ENCODE data around the gene KLHL8.

KLHL8 gene

GRCh38 chr4:87209696-87210095, 10.7 kb downstream of the KLHL8 start:
- WGBS (ENCODE audit: insufficient coverage, insufficient read length): no CpG with 5 or more reads among the region's 6 CpGs
- no peak for DNase-seq (ENCODE audit: low read depth, low spot score)
- Histone ChIP-seq H3K27me3 (ENCODE audit: control insufficient read depth, insufficient read depth, low read length) (no peaks in the 10 kb centered on the region), H3K4me3 (ENCODE audit: low read length) (no peak overlapping the region), H3K36me3 (ENCODE audit: control insufficient read depth, insufficient read depth, low read length) (no peaks in the 10 kb centered on the region), H3K4me1 (ENCODE audit: control insufficient read depth, insufficient read depth, low read length) (no peaks in the 10 kb centered on the region), H3K9me3 (ENCODE audit: control insufficient read depth, insufficient read depth, low read length) (no peaks in the 10 kb centered on the region), H3K27ac (ENCODE audit: low read length) (no peak overlapping the region)

GRCh38 chr4:87209182-87209581, 11.2 kb downstream of the KLHL8 start:
- H3K9me3 ChIP-seq (ENCODE audit: control insufficient read depth, insufficient read depth, low read length): no peaks in the 10 kb centered on the region
- H3K4me1 ChIP-seq (ENCODE audit: control insufficient read depth, insufficient read depth, low read length): no peaks in the 10 kb centered on the region
- H3K4me3 ChIP-seq (ENCODE audit: low read length): no peak overlapping the region
- H3K27me3 ChIP-seq (ENCODE audit: control insufficient read depth, insufficient read depth, low read length): no peaks in the 10 kb centered on the region
- no CpG with 5 or more reads among the region's 3 CpGs for WGBS (ENCODE audit: insufficient coverage, insufficient read length)
- no peak overlapping the region for H3K27ac ChIP-seq (ENCODE audit: low read length)
- H3K36me3 ChIP-seq (ENCODE audit: control insufficient read depth, insufficient read depth, low read length): no peaks in the 10 kb centered on the region
- no peak for DNase-seq (ENCODE audit: low read depth, low spot score)

- no peak for DNase-seq (ENCODE audit: low read depth, low spot score)
These were observed 15.9 kb downstream of the KLHL8 start for GRCh38 chr4:87204559-87204958.

GRCh38 chr4:87196927-87197326, 23.5 kb downstream of the KLHL8 start:
- H3K36me3 ChIP-seq (ENCODE audit: control insufficient read depth, insufficient read depth, low read length): no peaks in the 10 kb centered on the region
- H3K27ac ChIP-seq (ENCODE audit: low read length): no peak overlapping the region
- no peaks in the 10 kb centered on the region for H3K9me3 ChIP-seq (ENCODE audit: control insufficient read depth, insufficient read depth, low read length)
- no peak for DNase-seq (ENCODE audit: low read depth, low spot score)
- H3K4me3 ChIP-seq (ENCODE audit: low read length): no peak overlapping the region
- no peaks in the 10 kb centered on the region for H3K27me3 ChIP-seq (ENCODE audit: control insufficient read depth, insufficient read depth, low read length)
- H3K4me1 ChIP-seq (ENCODE audit: control insufficient read depth, insufficient read depth, low read length): no peaks in the 10 kb centered on the region
- no CpG with 5 or more reads among the region's 1 CpG for WGBS (ENCODE audit: insufficient coverage, insufficient read length)

More at GRCh38 chr4:87204559-87204958, 15.9 kb downstream of the KLHL8 start:
- Histone ChIP-seq H3K36me3 (ENCODE audit: control insufficient read depth, insufficient read depth, low read length) (no peaks in the 10 kb centered on the region), H3K4me3 (ENCODE audit: low read length) (no peak overlapping the region), H3K4me1 (ENCODE audit: control insufficient read depth, insufficient read depth, low read length) (no peaks in the 10 kb centered on the region; the same call in 1 of the 2 replicates), H3K27me3 (ENCODE audit: control insufficient read depth, insufficient read depth, low read length) (no peaks in the 10 kb centered on the region), H3K27ac (ENCODE audit: low read length) (no peak overlapping the region), H3K9me3 (ENCODE audit: control insufficient read depth, insufficient read depth, low read length) (no peaks in the 10 kb centered on the region)
- WGBS (ENCODE audit: insufficient coverage, insufficient read length): 100% methylated on average over 1 of the region's 1 CpG

- Histone ChIP-seq H3K9me3 (ENCODE audit: control insufficient read depth, insufficient read depth, low read length) (no peaks in the 10 kb centered on the region), H3K36me3 (ENCODE audit: control insufficient read depth, insufficient read depth, low read length) (no peaks in the 10 kb centered on the region), H3K27ac (ENCODE audit: low read length) (no peak overlapping the region), H3K4me1 (ENCODE audit: control insufficient read depth, insufficient read depth, low read length) (no peaks in the 10 kb centered on the region), H3K27me3 (ENCODE audit: control insufficient read depth, insufficient read depth, low read length) (no peaks in the 10 kb centered on the region), H3K4me3 (ENCODE audit: low read length) (no peak overlapping the region)
- DNase-seq (ENCODE audit: low read depth, low spot score): no peak
- WGBS (ENCODE audit: insufficient coverage, insufficient read length): no CpG with 5 or more reads among the region's 2 CpGs
These were observed 24.3 kb downstream of the KLHL8 start for GRCh38 chr4:87196146-87196545.

- no peak overlapping the region for H3K4me3 ChIP-seq (ENCODE audit: low read length)
- WGBS (ENCODE audit: insufficient coverage, insufficient read length): no CpG with 5 or more reads among the region's 4 CpGs
- H3K36me3 ChIP-seq (ENCODE audit: control insufficient read depth, insufficient read depth, low read length): no peaks in the 10 kb centered on the region
- no peaks in the 10 kb centered on the region for H3K4me1 ChIP-seq (ENCODE audit: control insufficient read depth, insufficient read depth, low read length)
- DNase-seq (ENCODE audit: low read depth, low spot score): no peak
- H3K9me3 ChIP-seq (ENCODE audit: control insufficient read depth, insufficient read depth, low read length): no peaks in the 10 kb centered on the region
- H3K27me3 ChIP-seq (ENCODE audit: control insufficient read depth, insufficient read depth, low read length): no peaks in the 10 kb centered on the region
- H3K27ac ChIP-seq (ENCODE audit: low read length): no peak overlapping the region
These were observed 26.3 kb downstream of the KLHL8 start for GRCh38 chr4:87193958-87194675.

- no peaks in the 10 kb centered on the region for H3K27me3 ChIP-seq (ENCODE audit: control insufficient read depth, insufficient read depth, low read length)
- no peaks in the 10 kb centered on the region for H3K9me3 ChIP-seq (ENCODE audit: control insufficient read depth, insufficient read depth, low read length)
- no CpG with 5 or more reads among the region's 3 CpGs for WGBS (ENCODE audit: insufficient coverage, insufficient read length)
- no peak overlapping the region for H3K27ac ChIP-seq (ENCODE audit: low read length)
- H3K4me1 ChIP-seq (ENCODE audit: control insufficient read depth, insufficient read depth, low read length): no peaks in the 10 kb centered on the region
- no peak for DNase-seq (ENCODE audit: low read depth, low spot score)
- H3K4me3 ChIP-seq (ENCODE audit: low read length): no peak overlapping the region
- no peaks in the 10 kb centered on the region for H3K36me3 ChIP-seq (ENCODE audit: control insufficient read depth, insufficient read depth, low read length)
These were observed 28.1 kb downstream of the KLHL8 start for GRCh38 chr4:87192145-87192919.

GRCh38 chr4:87188932-87189331, 31.5 kb downstream of the KLHL8 start:
- Histone ChIP-seq H3K27me3 (ENCODE audit: control insufficient read depth, insufficient read depth, low read length) (no peaks in the 10 kb centered on the region), H3K36me3 (ENCODE audit: control insufficient read depth, insufficient read depth, low read length) (no peaks in the 10 kb centered on the region), H3K9me3 (ENCODE audit: control insufficient read depth, insufficient read depth, low read length) (no peaks in the 10 kb centered on the region), H3K4me3 (ENCODE audit: low read length) (no peak overlapping the region), H3K4me1 (ENCODE audit: control insufficient read depth, insufficient read depth, low read length) (no peaks in the 10 kb centered on the region), H3K27ac (ENCODE audit: low read length) (no peak overlapping the region)
- DNase-seq (ENCODE audit: low read depth, low spot score): no peak
- no CpG with 5 or more reads among the region's 7 CpGs for WGBS (ENCODE audit: insufficient coverage, insufficient read length)

GRCh38 chr4:87188048-87188447, 32.4 kb downstream of the KLHL8 start:
- no peaks in the 10 kb centered on the region for H3K36me3 ChIP-seq (ENCODE audit: control insufficient read depth, insufficient read depth, low read length)
- no peaks in the 10 kb centered on the region for H3K9me3 ChIP-seq (ENCODE audit: control insufficient read depth, insufficient read depth, low read length)
- no peak overlapping the region for H3K27ac ChIP-seq (ENCODE audit: low read length)
- H3K27me3 ChIP-seq (ENCODE audit: control insufficient read depth, insufficient read depth, low read length): no peaks in the 10 kb centered on the region
- no peak for DNase-seq (ENCODE audit: low read depth, low spot score)
- no peaks in the 10 kb centered on the region for H3K4me1 ChIP-seq (ENCODE audit: control insufficient read depth, insufficient read depth, low read length)
- no peak overlapping the region for H3K4me3 ChIP-seq (ENCODE audit: low read length)
- WGBS (ENCODE audit: insufficient coverage, insufficient read length): no CpG with 5 or more reads among the region's 2 CpGs

GRCh38 chr4:87185146-87185870, 35.1 kb downstream of the KLHL8 start:
- no peaks in the 10 kb centered on the region for H3K36me3 ChIP-seq (ENCODE audit: control insufficient read depth, insufficient read depth, low read length)
- H3K9me3 ChIP-seq (ENCODE audit: control insufficient read depth, insufficient read depth, low read length): no peaks in the 10 kb centered on the region
- no peak overlapping the region for H3K4me3 ChIP-seq (ENCODE audit: low read length)
- no peak overlapping the region for H3K27ac ChIP-seq (ENCODE audit: low read length)
- no peaks in the 10 kb centered on the region for H3K27me3 ChIP-seq (ENCODE audit: control insufficient read depth, insufficient read depth, low read length)
- DNase-seq (ENCODE audit: low read depth, low spot score): no peak
- no peaks in the 10 kb centered on the region for H3K4me1 ChIP-seq (ENCODE audit: control insufficient read depth, insufficient read depth, low read length)
- WGBS (ENCODE audit: insufficient coverage, insufficient read length): no CpG with 5 or more reads among the region's 5 CpGs
